GM19328 (cell line): ENCODE data around the gene CFAP52.
"Not testable (repeated sequence)": the region's sequence is repeated elsewhere in the genome, so short reads cannot be mapped to it uniquely, and the experiment has no call there.

Experiments
- ATAC-seq: cut with Tn5 transposase; IDR thresholded peaks from one replicate; pipeline ENCODE4 v1.9.1; 2021; ENCODE audit warnings: mild to moderate bottlenecking, moderate library complexity; ENCODE audit not compliant: unreplicated experiment

Gene CFAP52

DNA sequence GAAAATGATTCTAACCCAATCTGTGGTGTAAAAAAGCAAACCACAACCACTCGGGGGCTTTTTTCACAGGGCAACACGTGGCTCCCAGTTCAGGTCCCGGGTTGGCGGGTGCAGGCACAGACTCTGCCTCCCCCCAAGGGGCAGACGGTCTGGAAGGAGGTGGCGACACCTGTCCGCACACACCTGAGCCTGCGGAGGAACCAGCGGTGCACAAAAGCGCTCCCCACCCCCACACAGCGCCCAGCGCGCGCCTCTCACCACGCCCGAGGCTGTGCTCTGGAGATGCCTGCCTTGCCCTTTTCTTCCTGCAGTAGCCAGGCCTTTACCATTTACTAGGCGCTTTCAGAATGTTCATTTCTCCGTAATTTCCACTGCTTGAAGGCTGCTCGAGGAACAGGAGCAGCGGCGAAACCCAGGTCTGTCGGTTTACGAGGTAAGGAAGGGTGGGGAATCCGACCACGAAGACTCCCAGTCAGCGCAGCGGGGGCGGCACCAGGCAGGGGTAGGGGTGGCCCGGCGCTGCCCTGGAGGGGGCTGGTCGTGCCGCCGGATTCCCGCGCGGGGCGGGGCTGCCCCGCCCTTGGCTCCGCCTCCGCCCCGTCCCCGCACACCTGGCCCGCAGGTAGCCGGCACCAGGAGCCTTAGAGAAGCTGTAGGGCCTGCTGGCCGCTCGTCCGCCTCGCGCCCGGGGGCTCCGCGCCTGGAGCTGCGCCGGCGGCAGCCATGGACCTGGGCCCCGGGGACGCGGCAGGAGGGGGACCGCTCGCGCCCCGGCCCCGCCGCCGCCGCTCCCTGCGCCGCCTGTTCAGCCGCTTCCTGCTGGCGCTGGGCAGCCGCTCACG is 68.7 kb downstream of the CFAP52 start, which contains the start of gene USP43:
USP43 (plus strand) TSS at position 608 of the 842 bp plus-strand sequence; CDS start at position 724, 116 bp downstream.
- ATAC-seq, result no peak

- no peak for ATAC-seq
Measured at GRCh38 chr17:9645851-9646545, 69.6 kb downstream of the CFAP52 start.

DNA sequence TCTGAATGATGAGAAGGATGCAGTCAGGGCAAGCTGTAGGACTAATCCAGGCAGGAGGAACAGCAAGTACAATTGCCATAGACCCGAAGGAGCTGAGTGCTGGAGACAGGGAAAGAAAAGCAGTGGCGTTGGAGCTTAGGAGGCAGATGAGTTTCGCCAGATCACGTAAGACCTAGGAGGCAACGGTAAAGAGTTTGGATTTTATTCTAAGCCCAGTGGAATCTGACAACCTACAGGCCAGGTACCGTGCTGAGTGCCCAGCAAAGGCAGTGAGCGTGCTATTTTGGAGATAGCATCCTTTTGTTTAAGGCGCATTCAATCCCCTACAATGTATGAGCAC is 70.1 kb downstream of the CFAP52 start:
- no peak for ATAC-seq

- no peak for ATAC-seq
Measured at GRCh38 chr17:9647014-9647413, 70.6 kb downstream of the CFAP52 start.

DNA sequence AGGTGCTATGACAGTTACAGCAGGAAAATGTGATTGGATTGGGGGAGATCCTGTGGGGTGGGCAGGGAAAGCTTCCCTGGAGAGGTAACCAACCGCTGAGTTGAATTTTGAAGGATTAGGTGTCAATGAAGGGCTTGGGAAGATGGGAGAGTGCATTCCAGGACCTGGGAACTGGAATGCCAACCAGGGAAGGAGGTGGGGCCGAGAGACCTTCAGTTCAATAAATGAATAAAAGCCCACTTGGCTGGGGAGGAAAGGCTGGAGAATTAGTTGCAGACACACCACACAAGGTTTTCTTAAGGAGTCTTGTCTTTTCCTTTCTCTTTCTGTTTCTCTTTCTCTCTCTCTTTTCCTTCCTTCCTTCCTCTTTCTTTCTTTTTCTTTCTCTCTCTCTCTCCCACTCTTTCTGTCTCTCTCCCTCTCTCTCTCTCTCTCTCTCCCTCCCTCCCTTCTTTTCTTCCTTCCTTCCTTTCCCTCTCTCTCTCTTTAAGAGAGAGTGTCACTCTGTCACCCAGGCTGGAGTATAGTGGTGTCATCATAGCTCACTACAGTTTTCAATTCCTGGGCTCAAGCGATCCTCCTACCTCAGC is 72.2 kb downstream of the CFAP52 start:
- no peak for ATAC-seq

- ATAC-seq, result no peak
Measured at GRCh38 chr17:9658593-9659211, 82.3 kb downstream of the CFAP52 start.

DNA sequence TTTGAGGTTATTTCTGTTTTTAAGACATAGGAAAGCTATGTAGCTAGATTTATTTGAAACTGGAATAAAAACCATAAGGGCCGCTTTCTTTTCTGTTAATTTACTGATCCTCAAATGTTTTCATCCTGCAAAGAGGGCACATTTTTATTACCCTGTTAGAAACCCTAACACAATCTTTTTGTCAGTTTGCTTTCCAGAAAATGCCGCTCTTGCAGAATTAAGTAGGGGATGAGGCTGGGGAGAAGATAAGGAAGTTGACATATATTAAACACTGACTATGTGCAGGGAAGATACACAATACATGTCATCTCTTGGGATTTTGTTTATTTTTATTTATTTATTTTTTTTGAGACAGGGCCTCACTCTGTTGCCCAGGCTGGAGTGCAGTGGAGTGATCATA is 84.6 kb downstream of the CFAP52 start:
- no peak for ATAC-seq

- ATAC-seq, result not testable (repeated sequence)
Measured at GRCh38 chr17:9663511-9663910, 87.1 kb downstream of the CFAP52 start.

DNA sequence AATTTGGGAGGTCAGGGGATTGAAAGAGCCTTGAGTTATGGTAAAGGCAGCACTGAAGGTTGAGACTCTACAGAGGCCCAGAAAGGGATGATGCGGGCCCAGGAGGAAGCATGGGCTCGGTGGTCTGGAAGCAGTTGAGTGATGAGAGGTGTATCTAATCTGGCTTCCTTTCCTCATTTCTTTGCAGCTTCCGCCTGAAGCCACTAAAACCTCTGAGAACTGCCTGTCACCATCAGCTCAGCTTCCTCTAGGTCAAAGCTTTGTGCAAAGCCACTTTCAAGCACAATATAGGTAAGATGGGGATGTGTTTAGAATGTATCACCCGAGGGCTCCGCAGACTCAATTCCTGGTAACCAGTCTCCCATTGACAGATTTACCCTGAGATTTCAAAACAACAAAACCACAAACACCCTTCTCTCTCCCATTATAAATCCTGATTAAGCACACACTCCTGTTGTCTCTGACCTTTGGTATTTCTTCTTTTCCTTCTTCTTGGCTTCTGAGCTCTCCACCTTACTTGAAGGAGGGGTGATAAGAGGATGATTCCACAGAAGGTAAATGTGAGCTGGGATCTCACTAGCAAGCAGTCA is 90.1 kb downstream of the CFAP52 start:
- no peak for ATAC-seq

DNA sequence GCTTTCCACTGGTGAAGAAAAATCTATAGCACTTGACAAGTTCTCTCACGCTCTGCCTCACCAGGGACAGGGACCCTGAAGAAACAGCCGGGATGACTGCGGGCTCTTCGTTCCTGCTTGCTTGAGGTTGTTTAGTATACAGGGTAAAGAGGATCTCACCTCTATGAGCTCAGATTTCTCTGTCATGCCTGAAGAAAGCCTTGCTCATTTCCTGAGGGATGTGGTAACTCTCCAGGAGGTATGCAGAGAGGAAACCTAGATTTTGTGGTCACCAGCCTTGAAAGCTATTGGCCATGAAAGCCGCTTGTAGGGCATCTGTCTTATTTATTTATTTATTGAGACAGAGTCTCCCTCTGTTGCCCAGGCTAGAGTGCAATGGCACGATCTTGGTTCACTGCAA is 92.1 kb downstream of the CFAP52 start:
- ATAC-seq, result no peak

DNA sequence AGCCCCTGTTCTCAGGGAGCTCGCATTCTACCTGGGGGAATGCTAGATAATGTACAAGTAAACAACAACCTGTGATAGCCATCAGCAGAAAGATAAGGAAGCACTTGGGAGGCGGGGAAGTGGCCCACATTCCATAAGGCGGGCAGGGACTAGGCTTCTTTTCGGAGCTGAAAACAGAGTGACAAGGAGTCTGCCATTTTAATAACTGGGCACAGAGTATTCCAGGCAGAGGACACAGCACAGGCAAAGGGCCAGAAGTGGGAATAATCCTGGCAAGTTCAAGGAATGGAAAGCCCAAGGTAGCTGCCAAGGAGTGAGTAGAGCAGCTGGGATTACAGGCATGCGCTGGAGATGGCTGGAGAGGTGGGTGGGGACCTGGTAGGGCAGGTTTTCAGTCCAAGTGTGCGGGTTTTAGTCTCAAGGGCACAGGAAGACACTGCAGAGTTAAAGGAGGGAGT is 93.1 kb downstream of the CFAP52 start:
- no peak for ATAC-seq

GRCh38 chr17:9670596-9670995 is 94.2 kb downstream of the CFAP52 start:
- ATAC-seq, result no peak

DNA sequence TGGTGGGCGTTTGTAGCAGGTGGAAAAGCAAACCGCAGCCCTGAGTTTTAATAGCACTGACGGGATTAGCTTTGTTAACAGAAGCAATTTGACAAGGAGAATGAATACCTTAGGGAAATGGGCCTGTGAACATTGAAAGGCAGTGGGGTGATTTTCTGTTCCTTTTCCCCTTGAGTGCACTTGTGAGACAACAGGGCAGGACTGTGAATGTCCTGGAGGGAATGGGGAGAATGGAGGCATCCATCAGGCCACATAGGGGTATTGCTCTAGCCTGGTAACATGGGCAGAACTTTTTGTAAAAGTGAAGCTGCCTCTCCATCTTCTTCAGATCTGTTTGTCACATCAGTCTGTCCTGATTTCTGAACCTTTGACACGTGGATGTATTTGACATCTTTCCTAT is 95.1 kb downstream of the CFAP52 start:
- no peak for ATAC-seq

- no peak for ATAC-seq
Measured at GRCh38 chr17:9672266-9672665, 95.8 kb downstream of the CFAP52 start.

- ATAC-seq, result no peak
Measured at GRCh38 chr17:9672691-9673090, 96.2 kb downstream of the CFAP52 start.

DNA sequence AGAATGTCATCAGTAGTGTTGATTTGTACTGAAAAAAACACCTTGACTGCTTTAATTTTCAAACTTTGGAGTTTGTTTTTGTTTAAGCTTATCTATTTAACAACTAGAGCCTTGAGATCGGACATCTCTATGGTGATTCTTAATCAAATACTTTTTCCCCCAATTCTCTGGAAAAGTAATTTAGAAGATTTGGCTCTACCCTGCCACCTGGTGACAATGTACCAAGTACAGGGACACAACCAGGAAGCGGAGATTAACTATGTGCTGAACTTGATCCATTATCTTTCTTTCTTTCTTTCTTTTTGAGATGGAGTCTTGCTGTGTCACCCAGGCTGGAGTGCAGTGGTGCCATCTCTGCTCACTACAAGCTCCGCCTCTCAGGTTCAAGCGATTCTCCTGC is 99.6 kb downstream of the CFAP52 start:
- ATAC-seq, result no peak

DNA sequence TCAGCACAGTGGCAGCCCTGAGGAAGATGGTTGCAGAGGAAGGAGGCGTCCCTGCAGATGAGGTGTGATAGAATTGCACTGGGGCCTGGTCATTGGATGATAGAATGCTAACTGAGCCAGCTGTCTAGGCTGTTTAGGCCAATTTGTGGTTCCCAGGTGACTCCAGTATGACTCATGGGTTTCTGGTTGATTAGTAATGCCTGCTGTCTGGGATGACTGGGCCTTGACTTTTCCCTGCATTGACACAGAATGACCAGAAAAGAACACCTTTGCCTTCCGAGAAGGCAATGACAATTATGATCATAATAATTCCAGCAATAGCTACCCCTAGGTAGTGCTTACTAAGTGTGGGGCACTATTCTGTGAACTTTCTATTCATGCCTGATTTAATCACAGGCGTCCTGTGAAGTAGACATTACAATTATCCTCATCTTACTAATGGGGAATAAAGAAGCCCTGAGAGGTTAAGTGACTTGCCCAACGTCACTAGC is 100.4 kb downstream of the CFAP52 start:
- no peak for ATAC-seq

GRCh38 chr17:9677411-9677810 is 101.0 kb downstream of the CFAP52 start:
- no peak for ATAC-seq

GRCh38 chr17:9677896-9678295 is 101.5 kb downstream of the CFAP52 start:
- ATAC-seq, result no peak

DNA sequence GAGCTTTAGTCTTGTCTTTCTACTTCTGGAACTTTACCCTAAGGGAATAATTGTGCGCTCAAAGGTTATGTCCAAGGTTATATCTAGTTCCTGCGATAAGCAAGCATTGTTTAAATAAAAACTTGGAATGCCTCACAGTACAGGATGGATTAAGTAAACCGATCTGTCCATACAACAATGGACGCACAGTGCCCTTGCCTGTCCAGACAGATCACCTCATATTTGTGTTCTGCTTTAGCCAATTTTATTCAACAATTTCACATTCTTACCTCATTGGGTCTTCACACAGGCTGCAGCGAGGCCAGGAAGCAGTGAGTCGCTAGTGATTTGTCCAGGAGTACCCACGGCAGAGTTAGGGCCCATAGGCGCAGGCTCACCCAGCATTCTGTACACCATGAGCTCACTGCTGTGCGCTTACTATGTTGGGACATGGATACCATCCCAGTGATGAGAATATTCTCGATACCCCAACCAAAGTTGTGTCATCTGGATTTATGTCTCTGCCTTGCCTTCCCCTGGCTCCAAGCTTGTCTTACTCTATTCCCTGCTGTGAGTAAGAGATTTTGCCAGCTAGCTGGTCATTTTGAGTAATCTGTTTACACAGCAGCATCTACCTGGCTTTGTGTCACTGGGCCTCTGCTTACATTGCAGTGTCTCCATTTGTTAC is 108.6 kb downstream of the CFAP52 start:
- ATAC-seq, result no peak
